ENCODE results near the gene IGSF22.
A peak's percentile ranks its signal among the peaks of the same experiment; 100 is the strongest.

Gene IGSF22

DNA sequence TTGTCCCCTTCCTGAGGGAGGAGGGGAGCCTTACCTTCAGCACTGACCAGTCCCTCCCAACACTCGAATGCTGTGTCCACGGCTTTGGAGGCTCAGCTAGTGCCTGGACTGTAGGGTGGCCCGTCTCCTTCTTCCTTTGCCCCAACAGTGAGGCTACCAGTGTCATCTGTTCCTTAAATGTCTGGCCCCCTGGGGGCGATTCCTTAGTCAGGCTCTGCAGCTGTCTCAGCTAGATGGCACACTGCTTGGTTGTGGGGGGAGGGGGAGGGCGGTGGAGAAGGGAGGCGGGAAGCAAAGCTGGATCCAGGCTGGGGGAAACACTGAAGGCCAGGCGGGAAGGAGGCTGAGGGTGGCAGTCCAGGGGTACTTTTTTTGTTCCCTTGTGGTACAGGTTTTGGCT lies at the start of gene IGSF22:
Gene IGSF22, minus strand, starts transcription at position 149 of the 400 bp plus-strand sequence. CDS start 1,952 bp downstream, outside the sequence.
- peak; percentile 30 for DNase-seq

DNA sequence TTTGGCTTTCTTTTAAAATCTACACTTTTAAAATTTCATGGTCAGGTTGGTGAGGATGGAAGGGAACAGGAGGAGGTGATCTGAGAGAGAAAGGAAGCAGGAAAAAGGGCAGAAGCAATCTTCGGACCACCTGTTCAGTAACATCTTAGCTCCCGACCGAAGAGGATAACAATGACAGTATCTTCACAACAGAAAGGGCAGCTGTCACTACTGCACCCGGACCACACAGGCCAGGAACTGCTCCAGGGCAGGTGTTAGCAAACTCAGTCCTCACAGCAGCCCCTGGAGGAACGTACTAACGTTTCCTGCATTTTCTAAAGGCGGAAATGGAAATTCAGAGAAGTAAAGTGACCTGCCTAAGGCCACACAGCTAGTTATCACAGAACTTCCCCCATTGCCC lies 48.8 kb upstream of the IGSF22 start:
- no peak for DNase-seq

DNA sequence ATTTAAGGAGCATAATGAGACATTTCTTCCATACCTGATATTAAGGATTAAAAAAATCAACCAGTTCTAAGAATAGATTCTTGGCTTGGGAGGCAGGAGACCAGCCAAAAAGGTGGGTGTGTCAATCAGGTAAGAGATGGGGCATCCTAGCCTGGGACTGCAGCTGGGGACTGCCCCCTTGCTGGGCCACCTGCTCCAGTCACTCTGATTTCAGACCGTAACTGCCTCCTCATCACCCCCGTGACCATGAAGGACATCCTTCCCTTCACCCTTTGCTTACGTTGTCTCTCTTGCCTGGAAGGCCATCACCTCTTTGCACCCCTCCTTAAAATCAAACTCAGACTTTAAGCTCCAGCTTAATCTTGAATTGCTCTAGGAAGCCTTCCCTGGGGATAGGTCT lies 47.7 kb upstream of the IGSF22 start:
- DNase-seq, result no peak

DNA sequence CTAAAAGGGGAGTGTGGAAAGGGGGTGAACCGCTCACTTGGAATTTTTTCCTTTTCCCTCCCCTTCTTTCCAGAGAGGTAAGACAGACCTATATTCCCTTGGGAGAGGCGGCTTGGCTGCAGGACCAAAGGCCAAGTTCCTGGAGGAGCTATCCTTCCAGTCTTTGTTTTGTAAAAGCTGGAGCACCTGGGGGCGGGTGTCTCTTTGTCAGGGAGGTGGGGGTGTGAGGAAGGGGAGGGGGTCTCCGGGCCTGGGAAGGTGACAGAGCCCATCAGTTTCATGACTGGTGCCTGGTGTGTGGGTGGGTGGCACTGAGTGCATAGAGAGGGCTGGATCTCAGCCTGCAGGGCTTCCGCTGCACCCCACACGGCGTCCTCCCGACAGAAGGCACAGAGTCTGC lies 47.1 kb upstream of the IGSF22 start:
- DNase-seq, result no peak

DNA sequence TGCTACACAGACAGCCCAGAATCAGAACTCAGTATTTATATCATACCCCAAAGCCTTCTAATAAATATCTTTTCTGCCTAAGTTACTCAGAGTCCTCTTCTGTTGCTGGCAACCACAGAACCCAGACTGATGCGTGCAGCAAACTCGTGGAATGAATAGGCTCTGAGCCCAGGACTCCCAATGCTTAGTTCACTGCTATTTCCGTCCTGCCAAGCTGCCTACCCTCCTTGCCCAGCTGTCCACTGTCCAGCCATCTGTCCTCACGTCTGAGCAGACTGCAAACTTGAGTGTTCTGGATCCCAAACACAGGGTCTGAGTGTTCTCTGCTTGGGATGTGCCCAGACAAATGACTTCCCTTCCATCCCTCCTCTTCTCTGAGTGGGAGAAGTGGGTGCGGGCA lies 46.2 kb upstream of the IGSF22 start:
- DNase-seq, result no peak

DNA sequence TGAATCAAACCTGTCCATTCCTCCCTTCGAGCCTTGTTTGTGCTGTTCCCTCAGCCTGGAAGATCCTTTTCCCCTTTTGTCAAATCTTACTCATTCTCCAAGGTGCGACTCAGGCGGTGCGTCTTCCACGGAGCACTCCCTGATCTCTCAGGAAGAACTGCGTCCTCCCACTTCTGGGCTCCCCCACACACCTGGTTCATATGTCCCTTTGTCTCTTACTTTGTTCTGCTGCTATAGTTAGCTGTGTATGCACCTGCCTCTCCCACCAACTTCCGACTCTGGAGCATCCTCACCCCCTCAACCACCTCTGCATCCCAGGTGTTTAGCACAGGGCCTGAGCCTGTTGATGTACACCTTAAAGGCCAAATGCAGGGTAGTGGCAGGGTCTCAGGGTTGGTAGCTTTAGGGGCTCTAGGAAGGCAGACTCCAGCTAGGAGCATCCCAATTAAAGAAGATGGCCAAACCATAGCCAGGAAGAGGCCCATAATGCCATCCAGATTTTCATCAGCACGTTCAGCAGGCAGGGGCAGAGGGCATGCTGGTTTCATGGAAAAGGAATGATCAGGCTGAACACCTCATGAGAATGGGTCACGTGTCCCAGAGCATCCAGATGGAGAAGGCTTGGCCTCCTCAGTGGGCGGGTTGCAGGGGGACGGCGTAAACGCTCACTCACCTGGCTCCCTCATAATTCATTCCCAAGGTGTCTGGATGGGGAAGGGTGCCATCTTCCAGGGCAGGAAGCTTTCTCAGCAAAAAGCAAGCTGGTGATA lies 45.5 kb upstream of the IGSF22 start:
- no peak for DNase-seq

DNA sequence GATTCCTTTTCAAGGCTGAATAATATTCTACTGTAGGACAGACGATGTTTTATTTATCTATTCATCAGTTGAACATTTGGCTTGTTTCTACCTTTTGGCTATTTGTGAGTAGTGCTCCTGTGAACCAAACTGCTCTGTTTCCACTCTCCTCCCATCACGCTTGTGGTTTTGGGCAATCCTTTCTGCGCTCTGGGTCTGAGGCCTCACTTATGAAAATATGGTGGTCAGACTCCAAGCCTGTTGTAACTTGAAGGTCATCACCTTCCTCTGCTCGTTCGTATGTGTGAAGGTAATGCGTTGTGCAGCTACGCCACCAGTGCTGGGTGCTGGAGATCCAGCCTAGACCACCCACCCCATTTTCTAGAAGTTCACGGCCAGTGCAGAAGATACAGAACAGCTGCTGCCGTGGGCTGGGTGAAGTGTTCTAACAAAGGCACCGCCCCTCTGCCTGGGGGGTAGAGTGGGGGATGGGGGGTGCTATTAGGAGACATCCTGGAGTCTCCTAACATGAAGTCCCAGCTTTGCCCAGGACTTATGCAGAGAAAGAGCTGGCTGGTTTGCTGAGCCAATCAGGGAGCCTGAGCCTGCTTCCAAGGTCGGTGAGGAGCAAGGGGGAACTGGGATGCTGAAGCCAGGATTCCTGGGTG lies 44.6 kb upstream of the IGSF22 start:
- DNase-seq, result no peak

DNA sequence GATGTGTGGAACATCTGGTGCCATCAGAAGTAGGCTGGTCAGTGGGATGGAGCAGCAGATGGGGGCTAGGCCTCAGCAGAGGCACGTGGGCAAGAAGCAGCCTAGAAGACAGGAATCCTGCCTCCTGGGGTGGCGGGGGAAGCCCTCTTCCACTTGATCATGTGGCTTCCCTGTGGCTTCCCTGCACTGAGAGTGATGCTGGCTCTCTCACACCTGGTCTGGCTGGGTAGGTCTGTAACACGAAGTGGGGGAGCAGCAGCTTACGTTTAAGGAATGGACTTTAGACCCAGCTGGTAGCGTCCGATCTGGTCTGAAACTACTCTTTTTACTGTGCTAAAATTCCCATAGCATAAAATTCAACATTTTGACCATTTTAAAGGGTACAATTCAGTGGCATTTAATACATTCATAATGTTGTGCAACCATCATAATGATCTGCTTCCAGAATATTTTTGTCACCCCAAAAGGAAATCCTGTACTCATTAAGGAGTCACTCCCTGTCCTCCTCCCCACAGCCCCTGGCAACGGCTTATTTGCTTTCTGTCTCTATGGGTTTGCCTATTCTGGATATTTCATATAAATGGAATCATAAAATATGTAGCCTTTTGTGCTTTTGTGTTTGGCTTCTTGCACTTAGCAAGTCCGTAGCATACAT lies 43.9 kb upstream of the IGSF22 start:
- no peak for DNase-seq

DNA sequence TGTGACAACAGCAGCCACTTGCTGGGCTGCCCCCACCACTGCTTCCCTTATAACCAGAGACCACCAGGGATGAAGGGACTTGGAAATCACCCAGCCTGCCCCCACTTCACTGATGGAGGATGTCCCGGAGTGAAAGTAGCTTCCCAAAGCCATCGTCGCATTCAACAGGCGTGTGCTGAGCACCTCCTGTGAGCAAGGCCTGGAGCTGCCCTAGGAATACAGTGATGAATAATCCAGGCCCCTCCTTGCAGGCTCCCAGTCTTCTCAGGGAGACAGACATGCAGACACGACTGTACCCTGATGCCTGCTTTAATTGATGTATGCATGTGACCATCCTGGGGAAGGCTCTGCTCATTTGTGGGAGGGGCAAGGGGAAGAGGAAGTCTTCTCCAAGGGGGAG lies 43.0 kb upstream of the IGSF22 start:
- no peak for DNase-seq

DNA sequence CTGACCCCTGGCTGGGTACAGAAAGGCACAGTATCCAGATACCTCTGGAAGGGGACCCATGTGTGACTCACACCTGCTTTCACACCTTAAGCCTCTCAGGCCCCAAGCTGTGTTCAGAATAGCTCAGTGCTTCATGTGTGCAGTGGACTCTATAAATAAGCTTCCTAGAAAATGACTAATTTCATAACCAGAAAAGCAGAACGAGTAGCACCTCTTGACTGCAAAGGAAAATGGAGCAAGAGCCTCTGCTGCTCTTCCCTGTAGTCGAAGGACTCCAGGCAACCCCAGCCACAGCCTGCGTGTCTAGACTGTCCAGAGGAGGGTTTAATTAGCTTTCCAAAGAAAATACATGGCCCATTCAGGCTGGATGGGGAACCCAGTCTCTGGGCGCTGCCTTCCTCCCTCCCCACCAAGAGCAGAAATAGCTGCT lies 42.5 kb upstream of the IGSF22 start:
- no peak for DNase-seq

DNA sequence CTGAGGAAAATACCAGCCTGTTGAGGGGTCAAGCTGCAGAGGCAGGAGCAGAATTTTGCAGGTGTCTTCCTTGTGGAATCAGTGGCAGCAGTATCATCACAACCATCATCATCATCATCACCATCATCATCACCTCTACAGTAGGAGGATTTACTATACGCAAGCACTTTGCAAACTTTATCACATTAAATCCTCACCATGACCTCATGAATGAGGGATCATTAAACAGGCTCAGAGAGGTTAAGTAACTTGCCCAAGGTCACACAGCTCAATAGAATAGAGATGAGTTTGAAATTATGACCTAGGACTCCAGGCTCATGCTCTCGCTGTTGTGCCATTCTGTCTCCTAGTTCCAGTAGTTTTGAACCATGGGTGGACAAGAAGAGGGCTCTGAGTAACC lies 40.0 kb upstream of the IGSF22 start:
- DNase-seq, result no peak

DNA sequence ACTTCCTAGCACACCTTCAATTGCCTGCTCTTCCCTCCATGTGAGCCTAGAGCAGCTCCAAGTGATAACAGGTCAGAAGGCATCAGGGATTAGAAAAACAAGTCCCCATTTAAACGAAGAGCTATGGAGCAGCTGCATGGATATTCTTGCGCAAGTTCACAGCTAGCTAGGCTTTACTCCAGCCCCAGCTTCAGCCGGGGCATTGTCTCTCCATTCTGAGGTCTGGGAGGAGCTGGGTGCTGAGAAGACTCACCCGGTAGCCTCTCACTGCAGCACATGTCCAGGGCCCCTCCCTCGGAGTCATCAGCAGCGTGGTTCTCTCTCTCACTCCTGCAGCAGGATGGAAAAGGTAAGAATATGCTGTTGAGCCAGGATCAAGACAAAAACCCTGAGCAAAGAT lies 39.6 kb upstream of the IGSF22 start:
- DNase-seq, result no peak

DNA sequence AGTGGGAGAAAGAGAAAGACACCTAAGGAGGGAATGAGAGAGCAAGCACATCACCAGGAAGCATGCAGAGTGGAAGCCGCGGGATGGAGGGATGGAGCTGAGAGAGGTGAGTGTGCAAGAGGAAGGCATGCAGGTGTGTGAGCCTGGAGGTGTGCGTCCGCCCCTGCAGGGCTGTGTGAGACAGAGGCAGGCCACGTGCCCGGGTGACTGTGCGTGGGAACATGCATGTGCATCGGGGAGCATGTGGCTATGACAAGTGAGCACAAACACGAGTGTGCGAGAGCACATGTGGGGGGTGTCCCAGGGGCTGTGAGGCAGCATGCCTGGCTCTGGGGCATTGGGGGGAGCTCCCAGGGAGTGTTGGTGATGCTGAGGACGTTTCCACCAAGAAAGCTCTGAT lies 35.8 kb upstream of the IGSF22 start:
- no peak for DNase-seq

DNA sequence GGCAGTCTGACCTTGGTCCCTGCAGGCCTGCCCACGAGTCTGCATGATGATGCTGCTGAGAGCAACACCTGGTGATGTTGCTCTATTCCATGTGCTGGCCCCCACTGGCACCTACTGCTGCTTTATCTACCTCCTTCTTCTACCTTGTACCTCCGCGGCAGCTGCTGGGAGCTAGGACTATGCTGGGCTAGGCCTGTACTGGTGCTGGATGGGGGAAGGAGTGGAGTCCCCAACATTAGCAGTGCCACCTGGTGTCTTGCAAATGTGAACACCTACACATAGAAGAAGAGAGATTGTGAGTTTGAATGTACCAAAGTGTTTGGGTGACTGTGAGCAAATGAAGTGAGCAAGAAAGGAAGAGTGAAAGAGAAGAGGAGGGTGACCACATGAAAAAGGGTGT lies 35.2 kb upstream of the IGSF22 start:
- DNase-seq, result no peak

DNA sequence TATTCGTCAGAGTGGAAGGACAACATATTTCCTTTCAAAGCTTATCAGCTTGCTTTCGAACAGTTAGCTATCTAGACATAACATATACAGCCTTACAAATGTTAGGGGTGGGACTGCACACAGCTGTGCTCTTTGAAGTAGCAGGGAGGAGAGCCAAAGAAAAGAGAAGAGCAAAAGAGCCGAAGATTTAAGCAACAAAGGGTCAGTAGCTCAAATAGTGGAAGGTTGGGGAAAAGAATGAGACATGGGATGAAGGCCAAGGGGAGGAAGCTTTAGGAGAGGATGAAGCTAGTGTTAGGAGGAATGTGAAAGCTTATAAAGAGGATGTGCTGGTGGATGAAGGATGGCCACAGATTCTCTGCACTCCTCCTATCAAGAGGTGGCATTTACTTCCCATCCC lies 31.8 kb upstream of the IGSF22 start:
- peak; percentile 8 for DNase-seq

DNA sequence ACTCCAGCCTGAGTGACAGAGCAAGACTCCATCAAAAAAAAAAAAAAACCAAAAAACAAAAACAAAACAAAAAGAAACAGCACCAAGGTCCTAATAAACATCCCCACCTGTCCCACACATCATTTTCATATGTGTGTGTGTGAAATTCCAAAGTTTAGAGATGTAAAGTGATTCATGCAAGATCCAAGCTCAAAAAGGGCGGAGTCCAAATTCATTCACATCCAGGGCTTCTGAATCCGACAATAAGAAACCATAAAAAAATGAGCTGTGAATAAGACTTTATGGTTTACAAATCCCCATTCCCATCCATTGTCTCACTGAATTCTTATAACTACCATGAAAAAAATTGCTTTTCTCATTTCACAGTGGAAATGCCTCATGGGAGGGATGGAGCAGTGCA lies 30.9 kb upstream of the IGSF22 start:
- no peak for DNase-seq

DNA sequence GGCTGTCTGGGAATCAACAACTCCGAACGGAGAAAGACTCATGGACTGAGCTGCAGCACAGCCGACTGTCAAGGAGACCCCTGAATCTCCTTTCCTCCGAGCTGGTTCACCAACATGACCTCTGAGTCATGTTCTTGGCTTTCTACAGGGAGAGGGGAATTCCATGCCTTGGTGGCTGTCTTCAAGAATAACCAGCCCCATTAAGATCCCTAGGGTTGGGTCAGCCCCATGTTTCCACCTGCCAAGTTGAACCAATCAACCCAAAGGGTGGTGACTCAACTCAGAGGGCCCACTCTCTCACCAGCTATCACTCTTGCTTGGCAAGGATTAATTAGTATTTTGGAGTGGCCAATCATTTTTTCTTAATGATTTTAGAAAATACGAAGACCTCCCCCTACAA lies 28.3 kb upstream of the IGSF22 start:
- DNase-seq, result no peak

DNA sequence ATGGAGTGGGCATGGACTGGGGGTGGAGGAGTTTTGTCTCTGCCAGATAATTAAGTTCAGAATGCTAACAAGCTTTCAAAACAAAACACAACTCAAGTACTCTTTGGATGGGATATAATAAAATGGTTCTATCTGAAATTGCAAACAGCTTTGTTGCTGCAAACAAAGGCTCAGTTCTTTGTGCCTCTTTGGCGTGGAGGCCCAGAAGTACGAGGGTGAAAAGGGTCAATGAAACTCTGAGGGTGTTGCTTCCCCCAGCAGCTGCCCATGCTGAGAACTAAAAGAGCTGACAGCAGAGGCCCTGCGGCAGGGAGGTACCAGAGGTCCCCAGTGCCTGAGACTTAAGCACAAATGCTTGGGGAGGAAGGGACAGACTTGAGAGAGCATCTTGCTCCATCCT lies 26.5 kb upstream of the IGSF22 start:
- peak; percentile 44 for DNase-seq

DNA sequence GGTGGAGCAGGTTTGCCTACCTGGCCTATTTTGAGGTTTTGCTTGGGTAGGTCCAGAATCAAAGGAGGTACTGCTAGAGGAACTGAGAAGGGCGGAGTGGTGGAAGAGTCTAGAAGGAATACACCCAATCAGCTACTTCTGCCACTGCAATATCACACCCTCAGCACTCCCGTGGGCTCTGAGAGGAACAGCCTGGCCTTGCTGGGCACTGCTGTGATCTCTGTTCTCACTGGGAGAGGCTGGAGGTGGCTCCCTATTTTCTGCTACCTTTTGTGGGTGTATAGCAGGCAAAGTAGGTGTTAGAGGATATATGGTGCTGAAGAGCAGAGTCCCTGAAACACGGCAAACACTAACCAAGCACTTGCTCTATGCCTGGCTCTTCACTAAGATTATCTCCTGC lies 25.0 kb upstream of the IGSF22 start:
- no peak for DNase-seq

DNA sequence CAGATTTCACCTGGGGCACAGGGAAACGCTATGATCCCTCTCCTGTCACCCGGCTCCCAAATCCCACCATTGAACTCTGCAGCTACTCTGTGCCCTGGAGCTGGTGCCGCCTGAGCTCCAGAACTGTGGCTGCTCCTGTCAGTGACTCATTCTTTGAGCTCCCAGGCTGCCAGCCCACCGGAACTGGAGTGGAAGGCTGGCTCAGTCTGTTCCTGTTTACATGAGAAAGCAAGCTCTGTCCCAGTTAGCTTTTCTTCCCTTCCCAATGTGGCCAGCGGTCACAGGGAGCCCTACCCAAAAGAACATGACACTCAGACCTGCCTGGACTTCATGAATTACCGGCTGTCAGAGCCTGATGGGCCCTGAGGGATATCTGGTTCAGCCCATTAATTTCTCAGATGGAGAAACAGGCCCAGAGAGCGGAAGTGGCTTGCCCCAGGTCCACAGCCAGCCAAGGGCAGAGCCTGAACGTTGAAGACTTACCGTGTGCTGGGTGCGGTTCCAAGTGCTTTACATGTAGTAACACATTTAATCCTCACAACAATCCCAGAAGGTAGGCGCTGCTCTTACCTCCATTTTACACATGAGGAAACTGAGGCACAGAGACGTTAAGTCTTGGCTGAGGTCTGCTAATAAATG lies 23.8 kb upstream of the IGSF22 start:
- no peak for DNase-seq

DNA sequence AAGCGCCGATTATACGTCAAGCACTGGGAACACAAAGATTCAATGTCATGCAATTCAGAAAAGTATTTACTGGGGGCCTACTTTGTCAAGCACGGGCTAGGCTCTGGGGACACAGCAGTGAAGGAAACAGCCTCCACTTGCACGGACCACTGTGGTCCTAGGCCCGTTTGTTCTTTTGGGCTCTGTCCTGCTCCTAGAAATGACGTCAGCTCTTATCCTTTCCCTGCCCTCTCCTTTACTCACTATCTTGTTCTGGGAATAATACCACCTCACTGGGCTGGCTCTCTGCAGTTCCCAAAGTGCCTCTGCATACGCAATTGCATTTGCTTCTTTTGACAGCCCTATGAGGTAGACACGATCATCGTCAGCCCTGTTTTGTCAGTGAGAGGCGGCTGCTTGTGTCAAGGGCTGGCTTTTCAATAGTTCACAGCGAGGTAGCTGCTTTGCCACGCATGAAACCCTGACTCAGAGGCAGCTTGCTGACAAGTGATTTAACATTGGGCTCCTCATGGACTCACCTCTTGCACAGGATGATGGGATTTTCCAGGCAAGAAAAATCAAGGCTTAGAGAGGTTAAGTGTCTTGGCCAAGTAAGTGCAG lies 22.9 kb upstream of the IGSF22 start:
- no peak for DNase-seq

DNA sequence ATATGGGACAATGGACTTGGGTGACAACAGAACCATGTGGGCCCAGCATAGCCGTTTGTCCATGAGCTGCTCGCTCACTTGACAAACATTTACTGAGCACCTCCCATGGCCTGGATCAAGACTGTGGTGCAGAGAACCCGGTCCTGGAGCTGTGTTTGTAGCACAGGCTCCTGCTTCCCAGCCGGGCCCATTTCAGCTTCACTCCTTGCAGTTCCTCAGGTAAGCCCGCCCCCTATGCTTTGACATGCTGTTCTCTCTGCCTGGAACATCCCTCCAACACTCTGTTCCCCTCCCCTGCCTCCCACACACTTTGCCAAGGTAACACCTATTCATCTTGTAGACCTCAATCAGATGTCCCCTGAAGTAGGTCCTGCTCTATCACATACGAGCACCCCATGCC lies 19.3 kb upstream of the IGSF22 start:
- no peak for DNase-seq

DNA sequence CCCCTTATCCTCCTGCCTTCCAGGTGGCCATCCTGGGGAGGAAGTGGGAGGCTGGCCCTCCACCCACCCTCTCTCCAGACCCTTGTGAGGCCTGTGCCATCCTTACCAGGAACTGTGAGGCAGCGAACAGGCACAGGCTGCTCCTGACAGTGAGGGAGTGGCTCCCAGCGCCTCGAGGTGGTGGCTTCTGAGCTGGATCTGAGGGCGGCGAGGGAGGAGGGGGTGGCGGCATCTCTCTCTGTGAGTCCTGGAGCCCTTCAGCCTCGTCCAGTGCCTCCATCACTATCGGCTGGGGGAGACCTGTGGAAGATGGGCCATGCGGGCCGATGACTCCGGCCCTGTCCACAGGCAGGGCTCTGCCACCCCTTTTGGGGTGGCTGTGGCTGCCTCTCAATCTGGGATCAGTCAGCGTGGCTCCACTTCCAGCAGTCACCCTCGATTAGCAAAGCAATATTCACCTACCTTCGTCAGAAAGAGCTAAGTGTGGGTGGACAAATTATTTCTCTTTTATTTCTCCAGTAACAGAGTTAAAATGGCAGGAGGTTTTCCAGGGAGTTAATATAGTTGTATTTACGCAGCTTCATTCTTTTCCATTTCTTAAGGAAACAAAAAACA lies 18.0 kb upstream of the IGSF22 start:
- no peak for DNase-seq
